Measurements from ENCODE around the gene KCNIP1. TPM values are rescaled to one million over a fixed set of nuclear protein-coding genes. Genes with fewer than 3 reads are reported as not detected.

The KCNIP1 gene
- polyA plus RNA-seq, 1 donor from 2014 or later, result 13.8 TPM

DNA sequence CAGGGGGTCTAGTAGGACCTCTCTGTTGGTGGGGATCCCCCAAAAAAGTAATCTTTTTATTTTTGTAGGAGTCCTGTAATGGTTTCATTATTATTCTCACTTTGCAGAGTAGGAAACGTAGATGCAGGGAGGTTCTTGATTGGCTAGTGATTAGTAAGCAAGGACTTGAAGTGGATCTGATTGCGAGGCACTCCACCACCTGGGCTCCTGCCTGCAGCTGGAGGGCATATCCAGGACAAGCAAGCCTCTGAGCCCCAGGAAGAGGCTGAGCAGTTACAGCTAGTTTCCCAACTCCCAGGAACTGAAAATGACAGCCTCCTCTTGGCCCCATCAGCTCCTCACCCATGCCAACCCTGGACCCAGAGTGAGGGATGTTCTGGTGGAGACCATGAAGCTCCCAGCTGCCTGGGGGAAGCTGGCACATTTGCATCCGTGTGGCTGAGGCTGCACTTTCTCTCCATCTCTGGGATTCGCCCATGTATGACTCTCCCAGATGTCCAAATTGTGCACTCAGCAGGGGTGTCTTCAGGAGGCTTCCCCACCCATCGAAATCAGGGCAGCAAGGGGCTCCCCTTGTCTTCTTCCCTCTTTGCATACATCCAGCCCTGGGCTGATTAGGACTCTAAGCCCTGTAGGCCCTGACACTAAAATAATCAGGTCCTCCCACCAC, 10.2 kb downstream of the KCNIP1 start:
- TF ChIP-seq RAD21 (conservative IDR thresholded peaks at IDR 0.05) (no peak), EP300 (conservative IDR thresholded peaks at IDR 0.05; ENCODE audit: poor library complexity, severe bottlenecking) (no peak), MXI1 (conservative IDR thresholded peaks at IDR 0.05; ENCODE audit: poor library complexity, severe bottlenecking) (no peak), POLR2AphosphoS5 (IDR thresholded peaks at IDR 0.05) (no peak), TAF1 (IDR thresholded peaks at IDR 0.05; ENCODE audit: low read depth) (no peak), SMC3 (conservative IDR thresholded peaks at IDR 0.05; ENCODE audit: poor library complexity) (no peak), EZH2 (IDR thresholded peaks at IDR 0.05; ENCODE audit: borderline replicate concordance, insufficient read depth, low read length, poor library complexity, severe bottlenecking) (no peak)
- TF ChIP-seq, protein P1, sequence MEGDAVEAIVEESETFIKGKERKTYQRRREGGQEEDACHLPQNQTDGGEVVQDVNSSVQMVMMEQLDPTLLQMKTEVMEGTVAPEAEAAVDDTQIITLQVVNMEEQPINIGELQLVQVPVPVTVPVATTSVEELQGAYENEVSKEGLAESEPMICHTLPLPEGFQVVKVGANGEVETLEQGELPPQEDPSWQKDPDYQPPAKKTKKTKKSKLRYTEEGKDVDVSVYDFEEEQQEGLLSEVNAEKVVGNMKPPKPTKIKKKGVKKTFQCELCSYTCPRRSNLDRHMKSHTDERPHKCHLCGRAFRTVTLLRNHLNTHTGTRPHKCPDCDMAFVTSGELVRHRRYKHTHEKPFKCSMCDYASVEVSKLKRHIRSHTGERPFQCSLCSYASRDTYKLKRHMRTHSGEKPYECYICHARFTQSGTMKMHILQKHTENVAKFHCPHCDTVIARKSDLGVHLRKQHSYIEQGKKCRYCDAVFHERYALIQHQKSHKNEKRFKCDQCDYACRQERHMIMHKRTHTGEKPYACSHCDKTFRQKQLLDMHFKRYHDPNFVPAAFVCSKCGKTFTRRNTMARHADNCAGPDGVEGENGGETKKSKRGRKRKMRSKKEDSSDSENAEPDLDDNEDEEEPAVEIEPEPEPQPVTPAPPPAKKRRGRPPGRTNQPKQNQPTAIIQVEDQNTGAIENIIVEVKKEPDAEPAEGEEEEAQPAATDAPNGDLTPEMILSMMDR (IDR thresholded peaks at IDR 0.05; ENCODE audit: poor library complexity, severe bottlenecking), result no peak
- TF ChIP-seq, protein P2, sequence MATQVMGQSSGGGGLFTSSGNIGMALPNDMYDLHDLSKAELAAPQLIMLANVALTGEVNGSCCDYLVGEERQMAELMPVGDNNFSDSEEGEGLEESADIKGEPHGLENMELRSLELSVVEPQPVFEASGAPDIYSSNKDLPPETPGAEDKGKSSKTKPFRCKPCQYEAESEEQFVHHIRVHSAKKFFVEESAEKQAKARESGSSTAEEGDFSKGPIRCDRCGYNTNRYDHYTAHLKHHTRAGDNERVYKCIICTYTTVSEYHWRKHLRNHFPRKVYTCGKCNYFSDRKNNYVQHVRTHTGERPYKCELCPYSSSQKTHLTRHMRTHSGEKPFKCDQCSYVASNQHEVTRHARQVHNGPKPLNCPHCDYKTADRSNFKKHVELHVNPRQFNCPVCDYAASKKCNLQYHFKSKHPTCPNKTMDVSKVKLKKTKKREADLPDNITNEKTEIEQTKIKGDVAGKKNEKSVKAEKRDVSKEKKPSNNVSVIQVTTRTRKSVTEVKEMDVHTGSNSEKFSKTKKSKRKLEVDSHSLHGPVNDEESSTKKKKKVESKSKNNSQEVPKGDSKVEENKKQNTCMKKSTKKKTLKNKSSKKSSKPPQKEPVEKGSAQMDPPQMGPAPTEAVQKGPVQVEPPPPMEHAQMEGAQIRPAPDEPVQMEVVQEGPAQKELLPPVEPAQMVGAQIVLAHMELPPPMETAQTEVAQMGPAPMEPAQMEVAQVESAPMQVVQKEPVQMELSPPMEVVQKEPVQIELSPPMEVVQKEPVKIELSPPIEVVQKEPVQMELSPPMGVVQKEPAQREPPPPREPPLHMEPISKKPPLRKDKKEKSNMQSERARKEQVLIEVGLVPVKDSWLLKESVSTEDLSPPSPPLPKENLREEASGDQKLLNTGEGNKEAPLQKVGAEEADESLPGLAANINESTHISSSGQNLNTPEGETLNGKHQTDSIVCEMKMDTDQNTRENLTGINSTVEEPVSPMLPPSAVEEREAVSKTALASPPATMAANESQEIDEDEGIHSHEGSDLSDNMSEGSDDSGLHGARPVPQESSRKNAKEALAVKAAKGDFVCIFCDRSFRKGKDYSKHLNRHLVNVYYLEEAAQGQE (IDR thresholded peaks at IDR 0.05; ENCODE audit: borderline replicate concordance), result no peak
- H2AFZ ChIP-seq (ENCODE audit: low read depth, low read length), result no peak overlapping the region

GRCh38 chr5:170517411-170517810, 13.6 kb downstream of the KCNIP1 start:
- Histone ChIP-seq H3K79me2 (replicated peaks; ENCODE audit: insufficient read depth, low read length) (no peaks in the 10 kb centered on the region), H3F3A (ENCODE audit: insufficient read depth, low read length, poor library complexity, severe bottlenecking) (no peaks in the 10 kb centered on the region), H3K9me3 (ENCODE audit: low read length) (no peaks in the 10 kb centered on the region), H3K4me3 (ENCODE audit: low read length) (no peak overlapping the region), H3K36me3 (ENCODE audit: insufficient read depth, low read length) (no peaks in the 10 kb centered on the region), H3K27ac (ENCODE audit: low read length) (no peak overlapping the region), H3K9ac (ENCODE audit: low read length) (no peak overlapping the region), H3K27me3 (ENCODE audit: insufficient read depth, low read depth, low read length) (no peaks in the 10 kb centered on the region), H3K4me2 (ENCODE audit: low read length) (no peak overlapping the region), H4K20me1 (ENCODE audit: insufficient read depth) (no peaks in the 10 kb centered on the region), H3K9me2 (ENCODE audit: insufficient read depth, low read length) (no peaks in the 10 kb centered on the region), H2AFZ (ENCODE audit: low read depth, low read length) (no peak overlapping the region)
- no peak for TF ChIP-seq SMC3 (conservative IDR thresholded peaks at IDR 0.05; ENCODE audit: poor library complexity)
- no peak for TF ChIP-seq MXI1 (conservative IDR thresholded peaks at IDR 0.05; ENCODE audit: poor library complexity, severe bottlenecking)
- TF ChIP-seq TAF1 (IDR thresholded peaks at IDR 0.05; ENCODE audit: low read depth), result no peak
- no peak for TF ChIP-seq EP300 (conservative IDR thresholded peaks at IDR 0.05; ENCODE audit: poor library complexity, severe bottlenecking)
- no peak for TF ChIP-seq EZH2 (IDR thresholded peaks at IDR 0.05; ENCODE audit: borderline replicate concordance, insufficient read depth, low read length, poor library complexity, severe bottlenecking)
- TF ChIP-seq POLR2AphosphoS5 (IDR thresholded peaks at IDR 0.05), result no peak
- TF ChIP-seq RAD21 (conservative IDR thresholded peaks at IDR 0.05), result no peak
- TF ChIP-seq, protein P2 (IDR thresholded peaks at IDR 0.05; ENCODE audit: borderline replicate concordance), result no peak
- TF ChIP-seq, protein P1 (IDR thresholded peaks at IDR 0.05; ENCODE audit: poor library complexity, severe bottlenecking), result no peak

More for the DNA sequence above, 10.2 kb downstream of the KCNIP1 start:
- H3K79me2 ChIP-seq (replicated peaks; ENCODE audit: insufficient read depth, low read length), result no peaks in the 10 kb centered on the region
- no peaks in the 10 kb centered on the region for H3K9me3 ChIP-seq (ENCODE audit: low read length)
- no peak overlapping the region for H3K4me3 ChIP-seq (ENCODE audit: low read length)
- H3K9ac ChIP-seq (ENCODE audit: low read length), result no peak overlapping the region
- no peak overlapping the region for H3K27ac ChIP-seq (ENCODE audit: low read length)
- no peak overlapping the region for H3K4me2 ChIP-seq (ENCODE audit: low read length)
- H3K36me3 ChIP-seq (ENCODE audit: insufficient read depth, low read length), result no peaks in the 10 kb centered on the region
- no peaks in the 10 kb centered on the region for H3K9me2 ChIP-seq (ENCODE audit: insufficient read depth, low read length)
- H3F3A ChIP-seq (ENCODE audit: insufficient read depth, low read length, poor library complexity, severe bottlenecking), result no peaks in the 10 kb centered on the region
- no peaks in the 10 kb centered on the region for H4K20me1 ChIP-seq (ENCODE audit: insufficient read depth)
- H3K27me3 ChIP-seq (ENCODE audit: insufficient read depth, low read depth, low read length), result no peaks in the 10 kb centered on the region
